ENCODE results near the gene RHOBTB3.

- TF ChIP-seq, protein P1, sequence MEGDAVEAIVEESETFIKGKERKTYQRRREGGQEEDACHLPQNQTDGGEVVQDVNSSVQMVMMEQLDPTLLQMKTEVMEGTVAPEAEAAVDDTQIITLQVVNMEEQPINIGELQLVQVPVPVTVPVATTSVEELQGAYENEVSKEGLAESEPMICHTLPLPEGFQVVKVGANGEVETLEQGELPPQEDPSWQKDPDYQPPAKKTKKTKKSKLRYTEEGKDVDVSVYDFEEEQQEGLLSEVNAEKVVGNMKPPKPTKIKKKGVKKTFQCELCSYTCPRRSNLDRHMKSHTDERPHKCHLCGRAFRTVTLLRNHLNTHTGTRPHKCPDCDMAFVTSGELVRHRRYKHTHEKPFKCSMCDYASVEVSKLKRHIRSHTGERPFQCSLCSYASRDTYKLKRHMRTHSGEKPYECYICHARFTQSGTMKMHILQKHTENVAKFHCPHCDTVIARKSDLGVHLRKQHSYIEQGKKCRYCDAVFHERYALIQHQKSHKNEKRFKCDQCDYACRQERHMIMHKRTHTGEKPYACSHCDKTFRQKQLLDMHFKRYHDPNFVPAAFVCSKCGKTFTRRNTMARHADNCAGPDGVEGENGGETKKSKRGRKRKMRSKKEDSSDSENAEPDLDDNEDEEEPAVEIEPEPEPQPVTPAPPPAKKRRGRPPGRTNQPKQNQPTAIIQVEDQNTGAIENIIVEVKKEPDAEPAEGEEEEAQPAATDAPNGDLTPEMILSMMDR (IDR thresholded peaks at IDR 0.05) = no peak
- TF ChIP-seq POLR2A (IDR thresholded peaks at IDR 0.05) = no peak
These were observed 12.4 kb upstream of the RHOBTB3 start for GRCh38 chr5:95718738-95719137.
